Lung (tissue), 12 donors: ENCODE results near the gene C1D. TPM values are rescaled to one million over a fixed set of nuclear protein-coding genes. Genes with fewer than 3 reads are reported as not detected.

Experiments used
- ATAC-seq: fragments of 200-7000 bp; cut with Tn5 transposase; one replicate; pipeline ENCODE4 v1.9.1; 2020; ENCODE audit warnings: moderate number of reproducible peaks; ENCODE audit not compliant: insufficient read depth, low FRiP score
- DNase-seq, 3 donors: peaks; one replicate each; pipeline ENCODE4 v3.0.0-alpha.2; 2013 to 2017
- H3K27ac ChIP-seq, 2 donors: one replicate each; pipeline ENCODE4 v1.5.1; 2013; ENCODE audit warnings: mild to moderate bottlenecking in 2 of 2, moderate library complexity in 2 of 2, control low read depth in 1 of 2, inconsistent platforms in 1 of 2, low read depth in 1 of 2, low read length in 1 of 2
- H3K27me3 ChIP-seq, 3 donors: one replicate each; pipeline ENCODE4 v1.5.1; 2013; ENCODE audit warnings: low read length in 2 of 3; ENCODE audit not compliant: control insufficient read depth in 3 of 3, insufficient read depth in 3 of 3
- H3K36me3 ChIP-seq, 4 donors: one replicate each; pipeline ENCODE4 v1.5.1; 2013; ENCODE audit warnings: low read length in 4 of 4, mild to moderate bottlenecking in 1 of 4, moderate library complexity in 1 of 4; ENCODE audit not compliant: control insufficient read depth in 4 of 4, insufficient read depth in 4 of 4
- H3K4me1 ChIP-seq, 5 donors: one replicate each; pipeline ENCODE4 v1.5.1; 2013; ENCODE audit warnings: low read length in 5 of 5, mild to moderate bottlenecking in 2 of 5, moderate library complexity in 1 of 5; ENCODE audit not compliant: control insufficient read depth in 5 of 5, insufficient read depth in 5 of 5
- H3K4me3 ChIP-seq: one replicate; pipeline ENCODE4 v1.5.1; 2013; ENCODE audit warnings: mild to moderate bottlenecking, control low read depth, moderate library complexity
- H3K9ac ChIP-seq, 2 donors: one replicate each; pipeline ENCODE4 v1.5.1; 2013; ENCODE audit warnings: low read length in 2 of 2, control low read depth in 1 of 2; ENCODE audit not compliant: insufficient read depth in 1 of 2
- H3K9me3 ChIP-seq, 4 donors: one replicate each; pipeline ENCODE4 v1.5.1; 2013; ENCODE audit warnings: low read length in 3 of 4, mild to moderate bottlenecking in 1 of 4, moderate library complexity in 1 of 4; ENCODE audit not compliant: control insufficient read depth in 4 of 4, insufficient read depth in 3 of 4
- WGBS, 2 donors: extraction: QIAGEN DNeasy Blood & Tissue Kit; methylation state at CpG; one replicate each; pipeline ENCODE4 v1.1.7; 2013; 5-methylcytosine and 5-hydroxymethylcytosine counted together
- polyA plus RNA-seq, 2 donors: library from polyadenylated mRNA; stranded (reverse); fragments of 200-250 nt; gene quantifications; one replicate each; pipeline ENCODE4 v1.2.1, GENCODE V29; 2013
- total RNA-seq, 2 donors: library from RNA; depleted of rRNA in 1 of 2; stranded (reverse); fragments of >200 nt in 1 of 2; gene quantifications; one replicate each; pipeline ENCODE4 v1.2.1, GENCODE V29; 2014 to 2021
- TF ChIP-seq, protein P1 (sequence below): IDR thresholded peaks from 2 replicates; pipeline ENCODE4 v1.5.1; 2012; ENCODE audit warnings: mild to moderate bottlenecking; ENCODE audit errors: control extremely low read depth, extremely low read depth
- donor health status: control.
- donor health status: control.
- donor health status: Bipolar disorder and iron deficiency.
- donor health status: healthy.
- donor health status: DM: yes; HTN: yes; CAD: no.

Gene C1D
- total and polyA plus RNA-seq, 4 donors = 12.9 to 38.3 (median 26.1) TPM

DNA sequence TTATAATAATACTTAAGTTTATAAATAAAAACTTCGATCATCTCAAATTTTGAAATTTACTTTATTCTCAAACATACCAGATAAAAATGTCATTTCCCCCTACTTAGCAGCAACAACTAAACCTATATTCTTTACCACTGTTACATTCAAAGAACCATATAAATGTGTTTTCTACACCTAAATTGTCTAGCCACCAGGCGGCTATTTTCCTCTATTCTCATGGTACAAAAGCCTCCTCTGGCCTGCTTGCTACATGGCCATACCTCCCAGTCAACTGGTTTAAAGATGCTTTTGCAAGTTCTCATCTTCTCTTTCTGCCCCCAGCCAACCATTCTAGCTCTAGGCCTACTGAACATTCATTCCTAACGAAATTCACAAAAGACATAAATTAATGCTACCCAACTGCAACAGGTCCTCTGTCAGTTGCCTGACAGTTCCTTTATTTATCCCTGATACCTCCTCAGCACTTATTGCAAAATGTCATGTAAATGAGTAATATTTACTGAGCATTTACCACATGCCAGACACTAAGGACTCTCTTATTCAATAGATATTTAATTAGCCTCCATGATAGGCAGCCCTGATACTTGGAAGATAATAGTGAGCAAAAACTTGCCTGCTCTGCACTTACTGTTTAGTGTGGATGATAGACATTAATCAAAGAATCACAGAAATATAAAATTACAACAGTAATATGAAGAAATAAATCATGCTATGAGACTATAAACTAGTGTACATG is 5.0 kb downstream of the C1D start:
- ATAC-seq (no peak), DNase-seq (no peak)
- Histone ChIP-seq H3K4me1 (peaks cover 0 to 46% (median 7%) of the 10 kb centered on the region in 5 donors), H3K9ac (no peak overlapping the region), H3K4me3 (no peak overlapping the region), H3K36me3 (peaks cover 0 to 4% (median 0%) of the 10 kb centered on the region in 4 donors), H3K9me3 (no peaks in the 10 kb centered on the region), H3K27me3 (no peaks in the 10 kb centered on the region), H3K27ac (no peak overlapping the region)
- TF ChIP-seq, protein P1, sequence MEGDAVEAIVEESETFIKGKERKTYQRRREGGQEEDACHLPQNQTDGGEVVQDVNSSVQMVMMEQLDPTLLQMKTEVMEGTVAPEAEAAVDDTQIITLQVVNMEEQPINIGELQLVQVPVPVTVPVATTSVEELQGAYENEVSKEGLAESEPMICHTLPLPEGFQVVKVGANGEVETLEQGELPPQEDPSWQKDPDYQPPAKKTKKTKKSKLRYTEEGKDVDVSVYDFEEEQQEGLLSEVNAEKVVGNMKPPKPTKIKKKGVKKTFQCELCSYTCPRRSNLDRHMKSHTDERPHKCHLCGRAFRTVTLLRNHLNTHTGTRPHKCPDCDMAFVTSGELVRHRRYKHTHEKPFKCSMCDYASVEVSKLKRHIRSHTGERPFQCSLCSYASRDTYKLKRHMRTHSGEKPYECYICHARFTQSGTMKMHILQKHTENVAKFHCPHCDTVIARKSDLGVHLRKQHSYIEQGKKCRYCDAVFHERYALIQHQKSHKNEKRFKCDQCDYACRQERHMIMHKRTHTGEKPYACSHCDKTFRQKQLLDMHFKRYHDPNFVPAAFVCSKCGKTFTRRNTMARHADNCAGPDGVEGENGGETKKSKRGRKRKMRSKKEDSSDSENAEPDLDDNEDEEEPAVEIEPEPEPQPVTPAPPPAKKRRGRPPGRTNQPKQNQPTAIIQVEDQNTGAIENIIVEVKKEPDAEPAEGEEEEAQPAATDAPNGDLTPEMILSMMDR = no peak
- 89 to 93% methylated on average over 3 of the region's 3 CpGs for WGBS, 2 donors

DNA sequence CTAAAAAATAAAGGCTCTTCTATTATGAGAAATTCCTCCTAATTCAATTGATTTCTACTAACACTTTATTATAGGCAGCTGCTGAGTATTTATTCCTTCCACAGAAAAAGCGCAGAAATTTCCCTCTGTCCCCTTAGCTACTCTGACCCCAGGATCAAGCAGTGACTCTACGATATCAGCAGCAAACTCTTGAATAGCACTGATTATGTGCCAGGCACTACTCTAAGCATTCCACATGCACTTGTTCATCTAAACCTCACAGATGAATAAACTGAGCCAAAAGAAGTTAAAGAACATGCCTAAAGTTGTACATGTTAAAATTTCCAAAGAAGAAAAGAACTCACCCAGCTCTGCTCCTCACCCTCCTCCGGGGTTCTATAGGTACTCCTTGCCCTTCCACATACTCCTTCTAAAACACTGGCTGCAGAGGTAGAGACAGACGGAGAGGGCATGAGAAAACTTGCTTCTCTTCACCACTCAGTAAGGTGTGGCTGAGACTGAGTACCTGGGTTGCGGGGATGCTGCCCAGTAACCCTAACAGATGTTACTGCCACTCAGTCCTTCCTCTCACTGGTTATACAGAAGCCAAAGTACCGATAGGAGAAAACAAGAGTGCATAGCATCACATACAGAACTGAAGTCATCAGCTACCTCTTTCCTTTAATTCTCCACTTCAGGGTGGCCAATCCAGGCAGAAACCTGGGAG is 9.9 kb downstream of the C1D start:
- DNase-seq (no peak), ATAC-seq (no peak)
- TF ChIP-seq, protein P1 = no peak
- Histone ChIP-seq H3K27ac (no peak overlapping the region), H3K9ac (no peak overlapping the region), H3K27me3 (no peaks in the 10 kb centered on the region), H3K4me3 (no peak overlapping the region), H3K4me1 (peaks cover 0 to 22% (median 0%) of the 10 kb centered on the region in 5 donors), H3K36me3 (no peaks in the 10 kb centered on the region), H3K9me3 (no peaks in the 10 kb centered on the region)
- WGBS, 2 donors = 80 to 93% methylated on average over 6 of the region's 6 CpGs

DNA sequence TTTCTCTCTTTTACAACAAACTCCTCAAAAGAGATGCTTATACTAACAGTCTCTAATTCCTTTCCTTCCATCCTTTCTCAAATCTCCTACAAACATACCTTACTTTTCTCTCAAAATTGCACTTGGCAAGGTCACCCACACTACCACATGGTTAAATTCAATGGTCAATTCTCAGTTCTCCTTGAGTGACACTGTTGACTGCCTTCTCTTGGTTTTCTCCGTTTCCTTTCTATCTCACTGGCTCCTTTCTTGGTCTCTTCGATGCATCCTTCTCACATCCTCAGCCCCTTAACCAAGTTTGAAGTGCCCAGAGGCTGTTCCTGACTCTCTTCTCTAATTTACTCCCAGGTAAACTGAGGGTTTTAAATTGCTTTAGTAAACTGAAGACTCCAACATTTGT is 12.5 kb downstream of the C1D start:
- Histone ChIP-seq H3K27me3 (no peaks in the 10 kb centered on the region), H3K36me3 (no peaks in the 10 kb centered on the region), H3K9ac (no peak overlapping the region), H3K9me3 (no peaks in the 10 kb centered on the region), H3K4me1 (peaks cover 0 to 20% (median 0%) of the 10 kb centered on the region in 5 donors), H3K27ac (no peak overlapping the region), H3K4me3 (no peak overlapping the region)
- TF ChIP-seq, protein P1 = no peak
- ATAC-seq (no peak), DNase-seq (no peak)
- WGBS, 2 donors = 93% methylated on average over 2 of the region's 2 CpGs
